Tibial artery (tissue), 4 donors: Measurements from ENCODE around the gene KAZN.

Experiments
- DNase-seq, 2 donors: peaks; one replicate each; pipeline ENCODE4 v3.0.0-alpha.2; 2019
- H3K27ac ChIP-seq, 2 donors: fragments of 200-600 bp; sonication (generic) in 1 of 2; 1 replicate in 1 of 2; 2 replicates in 1 of 2; pipeline ENCODE4 v1.5.1; 2018 to 2019; ENCODE audit warnings: mild to moderate bottlenecking in 1 of 2
- H3K27me3 ChIP-seq, 2 donors: fragments of 200-600 bp; sonication (generic) in 1 of 2; one replicate each; pipeline versions ENCODE4 v1.5.1 to v1.6.0; 2016 to 2019
- H3K36me3 ChIP-seq, 3 donors: fragments of 200-600 bp; sonication (generic) in 2 of 3; one replicate each; pipeline ENCODE4 v1.5.1; 2016 to 2019; ENCODE audit warnings: mild to moderate bottlenecking in 2 of 3
- H3K4me1 ChIP-seq, 4 donors: fragments of 200-600 bp; sonication (generic) in 2 of 4; 1 replicate in 3 of 4; 2 replicates in 1 of 4; pipeline ENCODE4 v1.5.1; 2016 to 2019
- H3K4me3 ChIP-seq, 2 donors: fragments of 200-600 bp; sonication (generic) in 1 of 2; 1 replicate in 1 of 2; 2 replicates in 1 of 2; pipeline ENCODE4 v1.5.1; 2018 to 2019; ENCODE audit warnings: mild to moderate bottlenecking in 2 of 2
- H3K9me3 ChIP-seq, 3 donors: fragments of 200-600 bp; sonication (generic) in 1 of 3; one replicate each; pipeline ENCODE4 v1.5.1; 2016 to 2019
- CTCF ChIP-seq, 2 experiments: fragments of 200-600 bp in 1 of 2; fragments of 450-650 bp in 1 of 2; IDR thresholded peaks; one replicate each; pipeline ENCODE4 v1.5.1; 2017 to 2019; ENCODE audit warnings: antibody characterized with exemption in 2 of 2, mild to moderate bottlenecking in 1 of 2, moderate library complexity in 1 of 2
- intact Hi-C: fragments of 100-400 bp; cut with DNase I; formaldehyde crosslinking; loops from one replicate; pipeline ENCODE4 v1.15.0; 2023; ENCODE audit warnings: low total_unique reads

KAZN gene

DNA sequence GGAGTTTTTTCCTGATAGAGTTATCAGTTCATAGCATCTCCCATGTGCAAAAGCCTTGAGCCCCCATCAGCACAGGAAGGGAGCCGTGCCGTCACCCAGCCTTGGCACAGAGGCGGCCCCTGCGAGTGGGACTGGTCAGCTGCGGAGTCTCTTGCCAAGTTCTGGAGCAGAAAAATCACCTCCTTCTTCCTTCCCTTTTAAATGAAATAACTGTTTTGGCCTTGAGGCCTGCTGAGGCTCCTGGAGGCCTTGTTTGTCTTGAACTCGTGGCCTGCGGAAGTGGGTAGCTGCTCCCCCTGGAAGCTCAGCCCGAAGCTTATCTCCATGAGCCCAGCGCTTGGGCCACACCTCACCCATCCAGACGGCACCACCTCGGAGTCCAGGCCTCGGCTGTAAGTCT, 409.4 kb downstream of the KAZN start:
- peak overlapping the region in 1 of 2 donors; percentile 48 for H3K27ac ChIP-seq
- intact Hi-C loops = no loop called here
- H3K4me3 ChIP-seq = no peak overlapping the region
- TF ChIP-seq CTCF (IDR thresholded peaks at IDR 0.05) = no peak
- H3K9me3 ChIP-seq = peaks cover 0 to 3% (median 0%) of the 10 kb centered on the region in 3 donors
- no peaks in the 10 kb centered on the region for H3K36me3 ChIP-seq
- DNase-seq = no peak
- peaks cover 0 to 27% (median 13%) of the 10 kb centered on the region in 4 donors for H3K4me1 ChIP-seq
- H3K27me3 ChIP-seq = no peaks in the 10 kb centered on the region

- H3K4me1 ChIP-seq = peaks cover 0 to 27% (median 13%) of the 10 kb centered on the region in 4 donors
Observed at GRCh38 chr1:15008783-15009729, 410.6 kb downstream of the KAZN start.

DNA sequence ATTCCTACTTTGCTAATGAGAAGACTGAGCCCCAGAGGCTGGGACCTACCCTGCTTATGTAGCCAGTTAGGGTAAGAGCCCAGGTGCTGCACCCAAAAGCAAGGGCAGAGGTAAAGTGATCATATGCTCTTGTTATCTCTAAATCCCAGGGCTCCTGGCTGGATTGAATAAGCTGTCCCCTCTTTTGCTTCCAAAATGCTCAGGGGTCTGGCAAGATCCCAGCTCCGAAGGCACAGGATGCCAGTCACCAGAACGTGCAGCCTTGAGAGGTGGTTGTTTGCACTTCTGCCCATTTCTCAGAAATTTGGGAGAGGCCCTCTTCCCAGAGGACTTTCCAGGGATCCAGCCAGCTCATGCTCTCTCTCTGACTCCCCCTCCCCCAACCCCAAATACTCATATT, 412.7 kb downstream of the KAZN start:
- TF ChIP-seq CTCF (IDR thresholded peaks at IDR 0.05) = no peak
- no peak for DNase-seq
- Histone ChIP-seq H3K4me1 (peaks cover 0 to 30% (median 10%) of the 10 kb centered on the region in 4 donors), H3K27ac (no peak overlapping the region), H3K4me3 (no peak overlapping the region), H3K36me3 (no peaks in the 10 kb centered on the region), H3K27me3 (no peaks in the 10 kb centered on the region), H3K9me3 (peaks cover 0 to 3% (median 0%) of the 10 kb centered on the region in 3 donors)
- intact Hi-C loops = no loop called here

More at GRCh38 chr1:15008783-15009729, 410.6 kb downstream of the KAZN start:
- no peaks in the 10 kb centered on the region for H3K36me3 ChIP-seq
- peaks cover 0 to 3% (median 0%) of the 10 kb centered on the region in 3 donors for H3K9me3 ChIP-seq
- H3K27me3 ChIP-seq = no peaks in the 10 kb centered on the region
- no peak overlapping the region for H3K4me3 ChIP-seq
- intact Hi-C loops = no loop called here
- no peak for DNase-seq
- H3K27ac ChIP-seq = no peak overlapping the region
- TF ChIP-seq CTCF (IDR thresholded peaks at IDR 0.05) = no peak

DNA sequence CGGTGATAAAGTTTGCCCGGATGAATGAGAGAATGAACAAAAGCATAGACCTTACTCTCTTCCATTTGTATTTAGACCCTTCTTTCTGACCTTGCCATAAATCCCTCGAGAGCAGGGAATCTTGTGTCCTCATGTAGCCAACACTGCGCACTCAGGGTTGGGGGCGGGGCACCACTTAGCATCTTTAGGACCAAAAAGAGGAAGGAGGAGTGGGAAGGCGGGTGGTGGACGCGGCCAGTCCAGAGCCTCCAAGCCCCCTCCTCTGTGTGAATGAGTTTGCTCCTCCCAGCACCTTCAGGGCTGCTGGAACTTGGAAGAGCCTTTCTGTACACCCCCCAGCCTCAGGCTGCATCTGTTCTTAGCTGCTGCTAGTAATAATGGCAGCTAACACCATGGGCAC, 413.2 kb downstream of the KAZN start:
- no peak for DNase-seq
- TF ChIP-seq CTCF (IDR thresholded peaks at IDR 0.05) = no peak
- intact Hi-C loops = no loop called here
- Histone ChIP-seq H3K4me1 (peaks cover 0 to 30% (median 10%) of the 10 kb centered on the region in 4 donors), H3K9me3 (peaks cover 0 to 3% (median 0%) of the 10 kb centered on the region in 3 donors), H3K27me3 (no peaks in the 10 kb centered on the region), H3K27ac (no peak overlapping the region), H3K36me3 (no peaks in the 10 kb centered on the region), H3K4me3 (no peak overlapping the region)

- no peak for DNase-seq
- H3K27me3 ChIP-seq = no peaks in the 10 kb centered on the region
- H3K9me3 ChIP-seq = peaks cover 0 to 3% (median 0%) of the 10 kb centered on the region in 3 donors
- no peak for TF ChIP-seq CTCF (IDR thresholded peaks at IDR 0.05)
- H3K27ac ChIP-seq = no peak overlapping the region
- intact Hi-C loops = no loop called here
- H3K36me3 ChIP-seq = no peaks in the 10 kb centered on the region
- peaks cover 0 to 21% (median 6%) of the 10 kb centered on the region in 4 donors for H3K4me1 ChIP-seq
- no peak overlapping the region for H3K4me3 ChIP-seq
Observed at GRCh38 chr1:15012822-15013221, 414.3 kb downstream of the KAZN start.
